ENCODE data around the gene CELF5.
"Not testable (repeated sequence)": the region's sequence is repeated elsewhere in the genome, so short reads cannot be mapped to it uniquely, and the experiment has no call there.

CELF5 gene

DNA sequence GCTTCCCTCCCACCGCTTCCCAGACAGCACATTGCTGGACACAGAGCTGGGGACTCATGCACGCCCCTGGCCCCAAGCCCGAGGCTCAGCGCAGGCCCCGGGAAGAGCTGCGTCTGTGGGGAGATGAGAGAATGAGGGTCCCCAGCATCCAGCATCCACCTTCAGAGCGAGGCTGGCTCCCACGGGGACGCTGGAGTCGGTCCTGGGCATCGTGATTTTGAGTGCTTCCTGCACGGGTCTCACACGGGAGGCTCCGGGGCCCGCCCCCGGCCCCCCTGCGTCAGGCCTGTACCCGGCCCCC is 34.0 kb upstream of the CELF5 start:
- no peak for DNase-seq (ENCODE audit: low read depth)

DNA sequence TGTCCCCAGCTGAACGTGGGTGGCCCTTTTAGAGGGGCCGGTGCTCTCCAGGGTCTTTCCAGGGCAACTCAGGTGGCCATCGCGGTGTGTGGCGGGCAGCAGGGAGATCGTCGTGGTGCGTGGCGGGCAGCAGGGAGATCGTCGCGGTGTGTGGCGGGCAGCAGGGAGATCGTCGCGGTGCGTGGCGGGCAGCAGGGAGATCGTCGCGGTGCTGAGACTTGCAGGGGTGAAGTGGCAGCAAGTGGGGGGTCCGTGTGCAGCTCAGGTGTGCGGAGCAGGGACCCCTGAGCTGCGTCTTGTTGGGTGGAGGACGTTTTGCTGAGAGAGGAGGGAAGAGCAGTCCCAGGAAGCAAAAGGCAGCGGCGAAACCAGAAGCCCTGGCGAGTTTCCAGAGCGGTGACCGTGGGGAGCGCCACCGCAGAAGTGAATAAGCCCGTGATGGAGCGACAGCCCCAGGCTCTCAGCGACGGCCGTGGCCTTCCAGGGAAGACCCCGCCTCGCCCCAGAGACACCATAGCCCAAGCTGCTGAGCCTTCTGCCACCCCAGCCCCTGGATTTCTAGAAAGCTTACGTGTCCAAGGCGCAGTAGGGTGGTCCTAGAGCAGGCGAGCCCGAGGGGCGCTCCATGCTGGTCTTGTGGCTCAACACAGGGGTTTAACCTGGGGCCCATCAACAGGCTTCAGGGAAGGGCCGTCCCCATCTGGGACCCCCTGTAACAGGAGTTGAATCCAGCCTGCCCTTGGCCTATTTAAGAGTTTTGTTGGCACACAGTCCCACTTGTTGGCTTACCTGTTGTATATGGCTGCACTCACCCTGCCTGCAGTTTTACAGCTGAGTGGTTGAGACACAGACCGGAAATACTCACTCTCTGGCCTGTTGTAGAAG is 33.3 kb upstream of the CELF5 start:
- DNase-seq (ENCODE audit: low read depth): no peak

DNA sequence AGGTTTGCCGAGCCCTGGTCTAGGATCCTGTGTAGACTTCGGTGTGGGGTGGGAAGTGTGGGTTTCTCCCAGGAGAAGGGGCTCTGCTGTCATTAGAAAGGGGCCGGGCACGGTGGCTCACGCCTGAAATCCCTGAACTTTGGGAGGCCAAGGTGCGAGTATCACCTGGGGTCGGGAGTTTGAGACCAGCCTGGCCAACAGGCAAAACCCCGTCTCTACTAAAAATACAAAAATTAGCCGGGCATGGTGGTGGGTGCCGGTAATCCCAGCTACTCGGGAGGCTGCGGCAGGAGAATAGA is 32.7 kb upstream of the CELF5 start:
- DNase-seq (ENCODE audit: low read depth): not testable (repeated sequence)

DNA sequence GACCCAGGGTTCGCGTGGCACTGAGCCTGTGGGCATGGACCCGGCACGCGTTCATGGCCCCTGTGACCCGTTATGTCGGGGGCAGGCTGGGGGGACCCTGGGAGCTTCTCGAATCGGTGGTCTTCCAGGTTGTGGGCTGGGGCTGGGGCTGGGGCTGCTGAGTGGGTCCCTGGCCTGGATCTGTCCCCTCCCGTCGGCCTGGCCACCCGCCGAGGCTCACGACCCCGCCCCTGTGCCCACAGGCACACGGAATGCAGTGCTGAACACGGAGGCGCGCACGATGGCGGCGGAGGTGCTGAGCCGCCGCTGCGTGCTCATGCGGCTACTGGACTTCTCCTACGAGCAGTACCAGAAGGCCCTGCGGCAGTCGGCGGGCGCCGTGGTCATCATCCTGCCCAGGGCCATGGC is 32.2 kb upstream of the CELF5 start:
- no peak for DNase-seq (ENCODE audit: low read depth)

DNA sequence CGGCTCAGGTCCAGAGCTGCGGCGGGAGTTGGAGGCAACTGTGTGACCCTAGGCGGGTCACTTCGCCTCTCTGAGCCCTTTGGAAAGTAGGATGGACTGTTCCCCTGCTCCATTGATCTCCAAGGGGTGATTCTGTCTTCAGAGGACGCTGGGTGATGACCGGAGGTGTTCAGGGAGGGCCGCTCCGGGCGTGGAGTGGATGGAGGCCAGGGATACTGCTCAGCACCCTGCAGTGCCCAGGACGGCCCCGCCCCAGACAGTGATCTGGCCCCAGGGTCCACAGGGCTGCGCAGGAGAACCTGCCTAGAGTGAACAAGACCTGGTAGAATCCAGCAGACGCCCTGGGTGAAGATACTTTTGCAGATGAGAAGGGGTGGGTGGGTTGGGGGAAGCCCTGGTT is 31.8 kb upstream of the CELF5 start:
- DNase-seq (ENCODE audit: low read depth): no peak

DNA sequence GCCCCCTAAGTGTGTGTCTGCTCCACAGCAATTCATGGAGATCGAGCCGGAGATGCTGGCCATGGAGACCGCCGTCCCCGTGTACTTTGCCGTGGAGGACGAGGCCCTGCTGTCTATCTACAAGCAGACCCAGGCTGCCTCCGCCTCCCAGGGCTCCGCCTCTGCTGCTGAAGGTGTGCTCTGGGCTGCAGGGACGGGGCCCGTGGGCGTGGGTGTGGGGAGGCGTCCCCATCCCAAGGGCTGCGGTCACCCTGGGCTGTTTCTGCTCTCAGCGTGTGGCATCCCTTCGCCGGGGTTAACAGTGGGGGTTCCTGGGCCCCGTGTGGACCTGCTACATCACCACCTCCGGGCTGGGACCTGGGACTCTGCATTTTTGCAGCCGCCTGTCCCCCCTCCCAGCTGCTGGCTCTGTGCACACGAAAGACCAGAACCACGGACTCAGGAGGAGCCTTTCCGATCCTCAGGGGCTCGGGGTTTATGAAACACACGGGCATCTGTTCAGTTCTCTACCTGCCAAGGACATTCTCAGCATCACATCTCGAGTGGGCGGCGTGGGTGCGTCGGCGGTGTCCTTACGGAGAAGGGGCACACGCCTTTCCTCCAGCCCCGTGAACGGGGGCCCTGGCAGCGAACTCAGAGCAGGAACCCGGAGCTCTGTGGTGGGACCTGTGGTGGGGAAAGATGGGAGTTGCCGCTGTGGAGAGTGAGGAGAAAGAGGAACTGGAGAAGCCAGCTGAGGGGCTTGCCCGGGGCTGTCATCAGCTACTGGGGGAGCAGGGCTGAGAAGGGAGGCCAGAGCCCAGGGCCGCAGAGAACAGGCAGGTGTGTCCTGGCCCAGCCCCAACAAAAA is 31.0 kb upstream of the CELF5 start:
- DNase-seq (ENCODE audit: low read depth): no peak

DNA sequence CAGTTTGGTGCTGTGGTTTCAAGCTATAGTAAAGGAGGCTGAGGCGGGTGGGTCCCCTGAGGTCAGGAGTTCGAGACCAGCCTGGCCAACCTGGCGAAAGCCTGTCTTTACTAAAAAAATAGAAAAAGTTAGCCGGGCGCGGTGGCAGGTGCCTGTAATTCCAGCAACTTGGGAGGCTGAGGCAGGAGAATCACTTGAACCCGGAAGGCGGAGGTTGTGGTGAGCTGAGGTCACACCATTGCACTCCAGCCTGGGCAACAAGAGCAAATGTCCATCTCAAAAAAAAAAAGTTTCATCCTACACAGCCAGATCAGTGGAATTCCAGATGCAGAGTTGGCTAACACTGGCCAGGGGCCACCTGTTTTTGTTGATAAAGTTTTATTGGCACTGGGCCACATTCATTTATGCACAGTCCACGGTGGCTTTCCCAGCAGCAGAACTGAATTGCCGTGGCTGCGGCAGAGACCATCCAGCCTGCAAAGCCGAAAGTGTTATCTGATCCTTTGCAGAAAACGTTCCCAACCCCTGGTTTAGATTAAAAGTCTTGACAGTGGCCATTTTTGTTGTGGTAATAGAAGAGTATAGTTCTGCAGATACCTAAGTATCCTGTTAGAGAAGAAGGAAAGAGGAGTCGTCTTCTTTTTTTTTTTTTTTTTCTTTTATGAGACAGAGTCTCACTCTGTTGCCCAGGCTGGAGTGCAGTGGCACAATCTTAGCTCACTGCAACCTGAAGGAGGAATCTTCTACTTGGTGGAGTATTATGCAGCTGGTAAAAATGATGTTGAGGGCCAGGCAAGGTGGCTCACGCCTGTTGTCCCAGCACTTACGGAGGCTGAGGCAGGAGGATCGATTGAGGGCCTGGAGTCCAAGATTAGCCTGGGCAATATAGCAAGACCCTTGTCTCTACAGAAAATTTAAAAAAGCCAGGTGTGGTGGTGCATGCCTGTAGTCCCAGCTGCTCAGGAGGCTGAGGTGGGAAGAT is 30.1 kb upstream of the CELF5 start:
- no peak for DNase-seq (ENCODE audit: low read depth)

DNA sequence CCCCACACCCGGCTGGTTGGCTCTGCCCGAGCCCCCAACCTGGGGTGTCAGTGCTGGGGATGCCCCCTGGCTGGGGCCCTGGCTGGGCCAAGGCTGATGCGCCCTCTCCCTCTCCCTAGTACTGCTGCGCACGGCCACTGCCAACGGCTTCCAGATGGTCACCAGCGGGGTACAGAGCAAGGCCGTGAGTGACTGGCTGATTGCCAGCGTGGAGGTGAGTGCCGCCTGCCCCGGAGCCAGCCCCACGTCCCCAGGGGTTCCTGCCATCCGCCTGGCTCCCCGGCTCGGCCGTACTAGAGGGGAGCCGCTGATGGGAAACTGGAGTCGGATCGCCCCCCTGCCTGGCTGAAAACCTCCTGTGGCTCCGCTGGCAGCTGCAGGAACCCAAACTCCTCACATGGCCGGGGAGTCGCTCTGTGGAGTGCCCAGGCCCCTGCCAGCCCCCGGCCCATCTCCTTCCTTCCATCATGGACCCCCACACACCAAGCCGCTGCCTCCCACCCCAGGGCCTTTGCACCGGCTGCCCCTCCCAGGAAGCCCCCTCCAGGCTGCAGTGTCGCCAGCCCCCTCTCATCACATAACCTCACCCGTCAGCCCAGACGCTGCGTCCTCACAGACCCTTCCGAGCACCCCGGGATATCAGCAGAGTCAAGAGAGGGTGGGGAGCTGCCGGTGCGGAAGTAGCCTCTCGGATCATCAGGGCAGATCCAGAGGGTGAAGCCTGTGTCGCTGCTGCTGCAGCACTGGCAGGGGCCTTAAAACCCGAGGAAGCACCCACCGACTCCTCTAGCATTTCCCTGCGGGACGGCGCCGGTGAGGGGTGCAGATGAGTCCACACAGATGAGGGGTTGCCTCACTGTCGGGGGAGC is 28.2 kb upstream of the CELF5 start:
- no peak for DNase-seq (ENCODE audit: low read depth)

DNA sequence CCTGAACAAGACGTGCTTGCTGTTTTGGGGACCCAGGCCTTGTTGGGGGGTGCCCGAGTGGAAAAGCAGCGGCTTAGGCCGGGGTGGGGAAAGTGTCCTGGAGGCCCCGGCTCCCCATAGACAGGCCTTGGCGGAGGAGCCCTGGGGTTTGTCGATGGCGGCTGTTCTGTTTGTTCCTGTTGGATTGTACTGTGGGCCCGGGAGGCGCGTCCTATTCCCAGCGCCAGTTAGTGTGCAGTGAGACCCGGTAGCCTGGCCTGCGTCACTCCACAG is 27.6 kb upstream of the CELF5 start:
- DNase-seq (ENCODE audit: low read depth): no peak

DNA sequence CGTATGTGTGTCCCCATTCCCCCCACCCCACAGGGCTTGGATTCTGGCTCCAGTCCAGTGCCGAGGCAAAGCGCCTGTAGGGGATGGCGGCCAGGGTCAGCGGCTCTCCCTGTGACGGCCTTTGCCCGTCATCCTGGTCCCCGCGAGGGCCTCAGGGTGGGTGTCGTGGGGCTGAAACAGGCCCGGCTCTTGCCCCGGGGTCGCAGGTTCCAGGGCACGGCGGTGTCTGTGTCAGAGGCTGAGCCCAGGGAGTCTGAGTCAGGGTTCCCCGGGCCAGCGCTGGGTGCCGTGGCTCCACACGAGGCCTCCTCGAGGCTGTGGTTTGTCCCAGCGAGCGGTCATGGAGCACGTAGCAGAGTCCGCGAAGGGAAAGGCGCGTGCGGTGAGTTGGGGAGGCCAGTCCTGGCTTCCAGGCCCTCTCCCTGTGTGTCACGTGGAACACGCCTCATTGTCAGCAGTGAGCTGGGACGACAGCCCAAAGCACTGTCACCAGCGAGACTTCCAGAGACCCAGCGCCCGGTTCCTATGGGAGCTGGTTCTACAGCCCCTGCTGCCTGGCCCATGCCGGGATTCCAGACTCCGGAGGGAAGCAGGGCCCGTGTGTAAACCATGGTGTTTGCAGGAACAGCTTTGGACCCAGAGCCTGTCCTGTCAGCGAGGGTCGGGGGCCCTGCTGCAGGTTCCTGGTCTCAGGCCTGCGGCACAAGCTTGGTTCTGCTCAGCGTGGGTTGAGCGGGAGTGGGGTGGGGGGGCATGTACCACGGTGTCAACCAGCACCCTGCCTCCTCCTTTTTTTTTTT is 25.4 kb upstream of the CELF5 start:
- DNase-seq (ENCODE audit: low read depth): no peak

DNA sequence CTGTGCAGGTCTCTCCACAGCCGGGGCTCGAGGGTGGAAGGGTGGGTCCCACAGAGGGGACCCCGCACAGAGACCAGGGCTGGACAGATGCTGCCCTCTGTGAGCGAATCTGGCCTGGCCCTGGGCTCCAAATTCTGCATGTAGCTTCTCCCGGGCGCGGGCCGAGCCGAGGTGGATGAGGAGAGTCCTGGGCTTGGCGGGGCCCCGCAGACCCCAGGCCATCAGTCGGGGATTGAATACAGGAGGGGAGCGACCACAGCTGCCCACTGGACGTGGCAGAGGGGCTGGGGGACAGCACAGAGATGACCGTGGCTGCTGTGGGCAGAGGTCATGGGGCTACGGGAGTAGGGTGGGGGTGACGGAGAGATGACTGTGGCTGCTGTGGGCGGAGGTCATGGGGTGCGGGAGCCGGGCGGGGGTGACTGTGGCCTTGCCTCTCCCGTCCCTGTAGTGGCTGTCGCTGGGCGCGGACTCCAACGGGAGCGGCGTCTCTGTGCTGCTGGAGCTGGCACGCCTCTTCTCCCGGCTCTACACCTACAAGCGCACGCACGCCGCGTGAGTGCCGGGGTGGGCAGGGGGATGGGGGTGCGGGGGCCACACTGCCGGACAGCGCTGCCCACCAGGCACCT is 23.3 kb upstream of the CELF5 start:
- DNase-seq (ENCODE audit: low read depth): no peak

DNA sequence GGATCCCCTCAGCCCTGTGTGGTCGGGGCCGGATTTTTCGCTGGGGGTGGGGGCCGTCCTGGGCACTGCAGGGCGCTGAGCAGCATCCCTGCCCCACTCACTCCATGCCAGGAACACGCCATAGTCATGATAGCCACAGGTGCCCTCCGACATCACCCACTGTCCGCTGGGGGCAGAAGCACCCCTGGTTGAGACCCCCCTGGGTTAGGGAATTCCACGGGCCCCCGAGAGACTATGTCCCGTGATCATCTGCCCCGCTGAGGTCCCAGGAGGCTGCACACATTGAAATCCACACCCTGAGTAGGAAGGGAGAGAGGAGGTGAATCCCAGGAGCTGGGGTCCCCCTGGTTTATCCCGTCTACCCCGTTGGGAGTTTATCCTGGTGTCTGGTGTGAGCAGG is 22.6 kb upstream of the CELF5 start:
- DNase-seq (ENCODE audit: low read depth): no peak

DNA sequence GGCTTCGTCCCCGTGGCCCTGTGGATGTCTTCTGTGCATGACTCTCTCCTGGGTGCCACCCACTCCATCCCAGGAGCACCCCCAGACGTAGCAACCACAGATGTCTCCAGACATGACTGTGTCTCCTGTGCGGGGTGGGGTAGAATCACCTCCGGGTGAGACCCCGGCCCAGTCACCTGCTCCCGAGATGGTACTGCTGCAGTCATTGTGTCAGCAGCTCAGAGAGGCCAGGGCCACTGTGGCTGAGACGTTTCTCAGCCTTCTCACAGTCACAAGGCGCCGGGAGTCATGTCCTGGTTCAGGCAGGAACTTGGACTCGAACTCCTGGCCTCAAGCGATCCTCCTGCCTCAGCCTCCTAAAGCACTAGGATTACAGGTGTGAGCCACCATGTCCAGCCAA is 22.1 kb upstream of the CELF5 start:
- DNase-seq (ENCODE audit: low read depth): no peak

DNA sequence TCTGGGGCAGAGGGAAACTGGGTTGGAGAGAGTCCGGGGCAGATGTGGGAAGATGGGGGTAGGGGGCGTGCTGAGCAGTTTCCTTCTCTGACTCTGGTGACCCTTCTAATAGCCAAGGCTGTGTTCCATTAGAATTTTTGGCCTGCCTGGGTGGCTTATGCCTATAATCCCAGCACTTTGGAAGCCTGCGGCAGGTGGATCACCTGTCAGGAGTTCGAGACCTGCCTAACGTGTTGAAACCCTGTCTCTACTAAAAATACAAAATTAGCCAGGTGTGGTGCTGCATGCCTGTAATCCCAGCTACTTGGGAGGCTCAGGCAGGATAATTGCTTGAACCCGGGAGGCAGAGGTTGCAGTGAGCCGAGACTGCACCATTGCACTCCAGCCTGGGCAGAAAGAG is 21.6 kb upstream of the CELF5 start:
- DNase-seq (ENCODE audit: low read depth): not testable (repeated sequence)

DNA sequence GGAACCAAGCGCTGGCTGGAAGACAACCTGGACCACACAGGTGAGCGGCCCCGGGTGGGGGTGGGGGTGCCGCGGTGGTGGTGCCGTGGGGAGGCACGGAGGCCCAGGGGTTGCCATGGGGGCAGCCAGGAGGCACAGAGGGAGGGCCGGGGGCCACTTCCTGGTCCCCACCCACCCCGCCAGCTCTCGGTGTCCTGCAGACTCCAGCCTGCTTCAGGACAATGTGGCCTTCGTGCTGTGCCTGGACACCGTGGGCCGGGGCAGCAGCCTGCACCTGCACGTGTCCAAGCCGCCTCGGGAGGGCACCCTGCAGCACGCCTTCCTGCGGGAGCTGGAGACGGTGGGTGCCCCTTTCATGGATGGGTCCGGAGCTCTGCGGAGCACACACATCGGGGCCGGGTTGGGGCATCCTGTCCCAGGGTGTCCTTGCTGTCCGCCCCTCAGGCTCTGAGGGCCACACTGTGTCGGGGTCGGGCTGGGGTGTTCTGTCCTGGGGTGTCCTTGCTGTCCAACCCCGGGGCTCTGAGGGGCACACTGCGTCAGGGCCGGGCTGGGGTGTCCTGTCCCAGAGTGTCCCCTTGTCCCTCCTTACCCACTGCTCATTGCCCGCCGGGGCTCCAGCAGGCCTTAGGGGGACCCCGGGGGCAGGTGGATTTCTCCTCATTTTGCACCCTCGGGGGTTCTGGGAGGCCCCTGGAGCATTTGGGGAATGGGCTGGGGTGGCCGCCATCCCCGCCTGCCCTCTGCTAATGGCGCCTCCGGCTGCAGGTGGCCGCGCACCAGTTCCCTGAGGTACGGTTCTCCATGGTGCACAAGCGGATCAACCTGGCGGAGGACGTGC is 20.4 kb upstream of the CELF5 start:
- DNase-seq (ENCODE audit: low read depth): no peak

DNA sequence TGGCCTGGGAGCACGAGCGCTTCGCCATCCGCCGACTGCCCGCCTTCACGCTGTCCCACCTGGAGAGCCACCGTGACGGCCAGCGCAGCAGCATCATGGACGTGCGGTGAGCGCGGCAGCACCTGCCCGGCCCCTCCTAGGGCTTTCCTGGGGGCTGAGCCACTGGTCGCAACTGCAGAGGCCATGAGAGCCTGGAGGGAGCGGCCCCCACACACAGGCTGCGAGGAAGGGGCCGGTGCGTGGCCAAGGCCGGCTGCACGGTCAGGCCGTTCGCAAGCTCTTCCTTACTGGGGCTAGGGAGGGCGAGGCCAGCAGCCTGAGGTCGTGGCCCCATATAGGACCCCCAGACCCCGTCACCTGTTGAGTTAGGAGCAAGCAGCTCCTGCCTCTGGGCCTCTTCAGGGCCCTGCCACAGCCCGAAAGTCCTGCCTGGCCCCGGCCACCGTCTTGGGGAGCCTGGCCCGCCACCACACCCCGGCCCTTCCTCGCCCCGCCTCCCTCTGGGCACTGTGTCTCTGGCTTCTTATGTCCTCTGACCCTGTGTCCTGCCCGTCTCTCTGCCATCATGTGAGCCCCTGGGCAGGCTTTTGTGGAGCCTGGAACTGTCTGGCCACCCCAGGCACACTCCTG is 19.7 kb upstream of the CELF5 start:
- no peak for DNase-seq (ENCODE audit: low read depth)

DNA sequence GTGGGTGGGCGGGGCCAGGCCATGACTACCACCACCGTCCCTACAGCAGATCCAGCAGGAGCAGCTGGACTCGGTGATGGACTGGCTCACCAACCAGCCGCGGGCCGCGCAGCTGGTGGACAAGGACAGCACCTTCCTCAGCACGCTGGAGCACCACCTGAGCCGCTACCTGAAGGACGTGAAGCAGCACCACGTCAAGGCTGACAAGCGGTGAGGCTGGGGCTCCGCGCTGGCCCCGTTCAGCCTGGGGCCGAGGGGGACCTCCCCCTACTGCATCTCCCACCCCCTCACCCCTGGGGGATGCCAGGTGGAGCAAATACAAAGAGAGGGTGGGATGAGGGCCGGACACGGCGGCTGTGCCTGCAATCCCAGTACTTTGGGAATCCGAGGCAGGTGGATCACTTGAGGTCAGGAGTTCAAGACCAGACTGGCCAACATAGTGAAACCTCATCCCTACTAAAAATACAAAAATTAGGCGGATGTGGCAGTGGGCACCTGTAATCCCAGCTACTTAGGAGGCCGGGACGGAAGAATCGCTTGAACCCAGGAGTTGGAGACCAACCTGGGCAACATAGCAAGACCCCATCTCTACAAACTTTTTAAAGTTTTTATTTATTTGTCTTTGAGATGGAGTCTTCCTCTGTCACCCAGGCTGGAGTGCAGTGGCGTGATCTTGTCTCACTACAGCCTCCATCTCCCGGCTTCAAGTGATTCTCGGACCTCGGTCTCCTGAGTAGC is 18.1 kb upstream of the CELF5 start:
- DNase-seq (ENCODE audit: low read depth): no peak
